Left ventricle myocardium superior (tissue), 1 donor: ENCODE data around the gene RAB11FIP4. TPM values are rescaled to one million over a fixed set of nuclear protein-coding genes. Genes with fewer than 3 reads are reported as not detected.

Experiments
- ATAC-seq: fragments of 200-7000 bp; cut with Tn5 transposase; one replicate; pipeline ENCODE4 v1.9.1; 2020; ENCODE audit warnings: mild to moderate bottlenecking, moderate library complexity
- DNase-seq: peaks from one replicate; pipeline ENCODE4 v3.0.0-alpha.2; 2020
- intact Hi-C: fragments of 100-400 bp; cut with micrococcal nuclease; formaldehyde crosslinking; loops from one replicate; pipeline ENCODE4 v1.11.0; 2022
- total RNA-seq: library from RNA; stranded (reverse); fragmentation: NEBNext Ultra II Directional; extraction: Animal tissue kit (Norgen Biotek cat#: 25700); gene quantifications from one replicate; pipeline ENCODE4 v1.2.1, GENCODE V29; 2021
- donor health status: DM: no; HTN: yes; CAD: no; lungs with severe emphysema.

The RAB11FIP4 gene
- total RNA-seq, 1 donor from 2014 or later = 15.8 TPM

DNA sequence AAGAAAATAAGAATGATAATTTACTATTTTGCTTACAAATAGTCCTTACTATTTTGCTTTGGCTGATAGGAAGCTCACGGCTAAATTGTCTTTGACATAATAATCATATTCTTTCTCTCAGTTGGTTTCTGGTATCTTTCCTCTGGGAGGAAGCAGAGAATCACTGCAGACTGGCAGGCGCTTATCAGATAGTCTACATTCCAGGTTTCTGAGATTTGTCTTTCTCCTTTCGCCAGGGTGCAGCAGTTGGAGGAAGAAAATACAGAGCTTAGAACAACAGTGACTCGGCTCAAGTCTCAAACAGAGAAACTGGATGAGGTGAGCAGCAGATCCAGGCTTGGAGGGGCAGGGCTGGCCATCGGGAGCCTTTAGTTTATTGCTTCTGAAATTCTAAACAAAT, 136.1 kb downstream of the RAB11FIP4 start:
- no peak for ATAC-seq
- intact Hi-C loops = no loop called here
- no peak for DNase-seq

GRCh38 chr17:31528291-31528874, 136.9 kb downstream of the RAB11FIP4 start:
- intact Hi-C loops = no loop called here
- ATAC-seq = no peak

GRCh38 chr17:31529841-31530251, 138.4 kb downstream of the RAB11FIP4 start:
- intact Hi-C loops = no loop called here
- DNase-seq (no peak), ATAC-seq (no peak)

More at GRCh38 chr17:31528291-31528874, 136.9 kb downstream of the RAB11FIP4 start:
- no peak for DNase-seq

DNA sequence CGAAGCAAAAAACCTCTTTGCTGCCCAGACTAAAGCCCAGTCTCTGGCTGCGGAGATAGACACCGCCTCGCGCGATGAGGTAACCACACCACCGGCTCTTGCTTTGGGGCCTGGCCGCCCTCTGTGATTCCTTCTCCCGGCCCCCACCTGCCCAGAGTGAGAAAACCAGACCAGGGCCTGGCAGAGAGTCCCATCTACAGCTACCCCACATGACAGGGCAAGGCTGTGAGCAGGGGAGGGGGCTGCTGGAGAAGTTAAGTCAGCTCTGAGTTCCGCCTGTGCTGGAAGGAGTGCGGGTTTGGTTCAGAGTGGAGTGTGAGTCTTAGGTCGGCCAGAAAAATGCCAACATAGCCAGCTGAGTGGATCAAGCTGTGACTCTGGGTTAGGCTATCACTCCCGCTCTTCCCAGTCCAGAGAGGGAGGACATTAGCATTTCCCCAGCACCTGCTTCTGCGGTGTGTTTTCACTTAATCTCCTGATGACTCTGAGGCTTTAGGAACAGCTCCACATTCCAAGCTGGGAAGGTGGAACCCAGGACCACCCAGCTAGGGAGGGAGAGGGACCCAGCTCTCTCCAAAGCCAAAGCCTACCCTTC, 139.0 kb downstream of the RAB11FIP4 start:
- peak; percentile 38 for ATAC-seq
- no peak for DNase-seq
- intact Hi-C loops = no loop called here

DNA sequence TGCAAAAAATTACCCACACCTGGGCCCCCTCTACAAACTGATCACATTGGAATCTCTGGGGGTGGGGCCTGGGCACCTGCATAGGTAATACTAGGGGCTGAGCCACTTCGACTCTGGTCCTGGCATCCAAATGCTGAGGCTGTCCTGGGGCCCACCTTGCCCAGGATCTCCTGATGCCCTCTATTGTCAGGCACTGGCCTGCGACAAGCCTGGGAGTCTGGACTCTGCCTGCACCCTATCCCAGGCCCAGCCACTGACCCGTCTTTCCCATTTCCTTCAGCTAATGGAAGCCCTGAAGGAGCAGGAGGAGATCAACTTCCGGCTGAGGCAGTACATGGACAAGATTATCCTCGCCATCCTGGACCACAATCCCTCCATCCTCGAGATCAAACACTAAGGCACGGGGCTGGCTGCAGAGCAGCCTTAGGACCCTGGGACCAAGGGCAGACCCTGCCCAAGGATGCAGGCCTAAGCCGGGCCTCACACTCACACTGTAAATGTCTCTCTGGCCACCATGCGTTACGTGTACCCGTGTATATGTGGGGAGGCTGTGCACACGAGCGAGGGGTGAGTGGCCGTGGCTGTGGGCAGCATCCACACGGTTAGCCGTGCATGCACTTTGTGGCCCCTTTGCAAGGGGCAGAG, 140.0 kb downstream of the RAB11FIP4 start:
- ATAC-seq = no peak
- intact Hi-C loops = no loop called here
- no peak for DNase-seq

- ATAC-seq (no peak), DNase-seq (no peak)
- intact Hi-C loops = no loop called here
Measured at GRCh38 chr17:31532081-31532480, 140.6 kb downstream of the RAB11FIP4 start.

DNA sequence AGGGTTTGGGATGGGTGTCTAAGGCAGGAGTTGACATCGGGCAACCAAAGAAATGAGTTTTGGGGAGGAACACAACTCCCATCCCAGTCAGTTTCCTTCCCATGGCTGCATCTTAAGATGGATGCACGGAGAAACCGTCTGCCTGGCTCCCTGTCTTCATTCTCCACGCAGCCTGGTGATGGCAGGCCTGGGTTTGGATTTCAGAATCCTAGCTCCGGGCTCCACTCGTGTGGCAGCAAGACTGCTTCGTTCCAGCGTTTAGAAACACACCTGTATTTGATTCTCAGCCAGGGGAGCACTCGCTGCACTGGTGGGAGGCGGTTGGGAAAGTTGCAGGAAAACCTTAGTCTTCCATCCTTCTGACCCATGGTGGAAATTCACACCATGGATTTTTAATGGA, 141.1 kb downstream of the RAB11FIP4 start:
- intact Hi-C loops = no loop called here
- no peak for ATAC-seq
- DNase-seq = no peak

DNA sequence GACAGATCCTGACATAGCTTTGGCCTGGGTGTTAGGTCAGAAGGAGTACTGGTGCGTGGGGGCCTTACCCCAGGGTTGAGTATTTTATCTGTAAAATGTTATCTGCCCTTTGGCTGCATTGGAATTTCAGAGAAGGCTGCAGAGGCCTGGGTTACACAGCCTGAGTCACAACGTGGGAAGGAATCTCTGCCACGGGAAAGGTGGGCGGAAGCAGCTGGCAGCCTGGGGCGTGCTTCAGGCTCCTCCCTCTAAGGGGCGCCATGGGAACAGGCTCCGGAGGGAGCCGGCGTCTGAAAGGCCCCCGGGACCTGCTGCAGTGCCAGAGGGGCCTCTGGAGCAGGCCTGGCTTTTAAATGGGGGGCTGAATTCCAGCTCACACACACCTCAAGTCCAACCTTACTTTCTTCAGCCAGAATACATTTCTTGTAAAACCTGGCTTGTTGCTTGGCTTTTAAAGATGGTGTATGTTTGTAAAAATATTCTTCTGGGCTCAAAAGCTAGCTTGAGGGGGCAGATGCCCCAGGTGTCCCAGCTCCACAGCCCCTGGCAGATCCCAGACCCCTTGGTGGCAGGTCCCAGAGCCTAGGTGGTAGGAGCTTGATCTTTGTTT, 142.2 kb downstream of the RAB11FIP4 start:
- DNase-seq (no peak), ATAC-seq (peak; percentile 42)
- intact Hi-C loops = no loop called here

DNA sequence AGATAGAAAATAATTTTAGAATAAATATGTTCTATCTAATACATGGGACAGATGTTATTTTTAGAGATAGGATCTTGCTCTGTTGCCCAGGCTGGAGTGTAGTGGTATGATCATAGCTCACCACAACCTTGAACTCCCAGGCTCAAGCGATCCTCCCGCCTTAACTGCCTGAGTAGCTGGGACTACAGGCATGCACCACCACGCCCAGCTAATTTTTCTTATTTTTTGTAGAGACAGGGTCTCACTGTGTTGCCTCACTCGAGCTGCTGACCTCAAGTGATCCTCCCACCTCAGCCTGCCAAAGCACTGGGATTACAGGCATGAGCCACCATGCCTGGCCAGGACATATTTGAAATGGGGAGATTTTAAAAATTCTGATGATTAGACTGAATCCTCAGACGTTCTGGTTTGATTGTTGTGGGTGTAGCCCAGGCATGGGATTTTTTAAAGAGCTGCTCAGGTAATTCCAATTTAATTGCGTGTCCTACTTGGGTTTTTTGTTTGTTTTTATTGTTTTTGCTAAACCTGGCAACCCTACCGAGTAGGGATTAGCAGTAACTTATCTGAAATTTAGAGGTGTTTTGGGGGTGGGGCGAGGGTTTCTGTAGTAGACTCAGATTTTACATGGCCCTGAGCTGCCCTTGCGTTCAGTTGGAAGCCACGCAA, 142.9 kb downstream of the RAB11FIP4 start:
- ATAC-seq (no peak), DNase-seq (no peak)
- intact Hi-C loops = no loop called here

- no peak for ATAC-seq
- no peak for DNase-seq
- intact Hi-C loops = no loop called here
Measured at GRCh38 chr17:31535581-31535981, 144.1 kb downstream of the RAB11FIP4 start.

DNA sequence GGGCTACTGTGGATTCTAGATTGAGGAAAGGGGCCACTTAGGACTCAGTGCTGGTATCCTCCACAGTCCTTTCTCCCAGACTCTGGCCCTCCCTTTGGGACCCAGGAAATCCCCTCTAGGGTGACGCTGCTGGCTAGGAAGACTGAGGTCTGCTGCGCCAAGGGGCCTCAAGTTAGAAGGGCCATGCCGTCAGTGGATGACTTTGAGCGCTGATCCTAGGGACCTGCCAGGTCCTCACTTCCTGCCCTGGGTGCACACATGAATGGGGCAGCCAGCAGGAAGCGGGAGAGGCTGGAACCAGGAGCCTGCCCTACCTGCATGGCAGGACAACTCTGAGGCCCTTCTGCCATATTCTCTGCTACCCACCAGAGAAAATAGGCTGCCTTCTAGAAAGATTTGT, 145.0 kb downstream of the RAB11FIP4 start:
- no peak for DNase-seq
- intact Hi-C loops = no loop called here
- no peak for ATAC-seq

GRCh38 chr17:31537565-31538011, 146.1 kb downstream of the RAB11FIP4 start:
- no peak for ATAC-seq

GRCh38 chr17:31538080-31538762, 146.7 kb downstream of the RAB11FIP4 start:
- intact Hi-C loops = no loop called here

More at GRCh38 chr17:31537565-31538011, 146.1 kb downstream of the RAB11FIP4 start:
- DNase-seq = no peak
- intact Hi-C loops = no loop called here

GRCh38 chr17:31540602-31541307, 149.3 kb downstream of the RAB11FIP4 start:
- DNase-seq = no peak
- intact Hi-C loops = no loop called here
- no peak for ATAC-seq

More at GRCh38 chr17:31538080-31538762, 146.7 kb downstream of the RAB11FIP4 start:
- DNase-seq = no peak
- no peak for ATAC-seq

GRCh38 chr17:31541559-31541958, 150.1 kb downstream of the RAB11FIP4 start:
- intact Hi-C loops = no loop called here
- no peak for DNase-seq
- ATAC-seq = peak; percentile 42

GRCh38 chr17:31544186-31544585, 152.7 kb downstream of the RAB11FIP4 start:
- no peak for DNase-seq
- intact Hi-C loops = no loop called here
- no peak for ATAC-seq

DNA sequence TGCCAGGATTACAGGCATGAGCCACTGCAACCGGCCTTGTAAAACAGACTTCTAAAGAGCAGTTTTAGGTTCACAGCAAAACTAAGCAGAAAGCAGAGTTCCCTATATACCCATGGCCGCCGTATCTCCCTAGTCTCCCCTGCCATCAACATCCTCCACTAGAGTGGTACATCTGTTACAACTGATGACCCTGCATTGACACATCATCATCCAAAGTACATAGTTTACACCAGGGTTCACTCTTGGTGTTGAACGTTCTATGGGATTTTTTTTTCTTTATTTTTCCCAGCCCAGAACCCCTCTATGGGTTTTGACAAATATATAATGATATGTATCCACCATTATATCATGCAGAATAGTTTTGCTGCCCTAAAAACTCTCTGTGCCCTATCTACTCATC, 155.2 kb downstream of the RAB11FIP4 start:
- intact Hi-C loops = no loop called here
- no peak for ATAC-seq
- DNase-seq = no peak

DNA sequence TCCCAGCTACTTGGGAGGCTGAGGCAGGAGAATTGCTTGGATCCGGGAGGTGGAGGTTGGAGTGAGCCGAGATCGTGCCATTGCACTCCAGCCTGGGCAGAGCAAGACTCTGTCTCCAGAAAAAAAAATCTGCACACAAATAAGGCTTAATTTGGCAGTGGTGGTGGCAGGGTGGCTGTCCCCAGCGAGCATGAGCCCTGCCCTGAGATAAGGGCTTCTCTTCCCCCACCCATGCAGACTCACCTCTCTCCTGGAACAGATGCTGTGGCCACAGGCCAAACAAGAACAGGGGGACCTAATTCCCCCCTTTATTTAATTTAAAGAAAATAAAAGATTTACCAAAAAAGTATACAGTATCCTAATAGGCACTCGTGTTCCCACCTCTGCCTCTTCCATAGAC, 157.2 kb downstream of the RAB11FIP4 start:
- DNase-seq (no peak), ATAC-seq (peak; percentile 44)
- intact Hi-C loops = no loop called here

DNA sequence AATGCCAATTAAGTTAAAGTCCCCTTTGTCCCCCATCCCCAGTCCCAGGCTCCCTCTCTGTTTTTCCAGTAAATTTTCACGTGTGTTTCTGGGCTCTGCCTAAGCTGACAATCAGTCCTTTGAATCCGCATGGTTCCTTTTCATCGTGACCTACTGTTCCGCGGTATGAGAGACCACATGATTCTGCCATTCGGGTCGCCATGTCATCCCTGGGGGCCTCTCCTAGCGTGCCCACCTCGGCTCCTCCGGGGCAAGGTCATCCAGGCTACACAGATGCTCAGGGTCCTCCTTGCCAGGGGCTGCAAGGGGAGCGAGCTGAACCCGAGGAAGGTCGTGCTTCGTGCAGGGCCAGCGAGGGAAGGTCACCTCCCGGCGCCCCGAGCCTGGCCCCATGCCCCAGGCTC, 157.6 kb downstream of the RAB11FIP4 start:
- ATAC-seq (peak; percentile 40), DNase-seq (no peak)
- intact Hi-C loops = no loop called here
